NCI-H1092 (cell line): ENCODE results near the gene TCF7.

ENCODE experiments used
- DNase-seq: peaks from one replicate; lab custom pipeline; 2025; lab: John Stamatoyannopoulos, UW

Gene TCF7

DNA sequence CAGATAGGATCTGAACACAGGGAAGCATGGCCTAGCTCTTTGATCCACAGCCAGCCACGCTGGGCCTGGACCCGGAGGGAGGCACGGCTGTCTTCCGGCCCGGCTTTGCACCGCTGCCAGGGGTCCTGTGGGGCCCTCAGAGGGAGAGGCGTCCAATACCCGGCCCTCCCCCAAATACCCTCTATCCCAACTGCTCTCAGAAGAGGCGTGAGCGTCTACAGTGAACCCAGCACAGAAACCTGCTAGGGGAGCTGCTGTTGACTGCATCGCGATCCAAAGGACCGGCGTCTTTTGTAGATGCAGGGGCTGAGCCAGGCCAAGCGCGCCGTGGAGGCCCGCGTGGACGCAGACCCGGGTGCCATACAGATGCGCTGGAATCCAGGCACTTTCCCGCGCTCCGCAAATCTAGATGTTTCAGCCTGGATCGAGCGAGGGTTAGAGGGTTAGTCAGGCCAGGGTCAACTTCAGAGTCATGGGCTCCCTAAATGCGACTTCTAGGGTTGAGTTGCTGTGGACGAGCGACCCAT lies 1.1 kb upstream of the TCF7 start:
- no peak for DNase-seq

DNA sequence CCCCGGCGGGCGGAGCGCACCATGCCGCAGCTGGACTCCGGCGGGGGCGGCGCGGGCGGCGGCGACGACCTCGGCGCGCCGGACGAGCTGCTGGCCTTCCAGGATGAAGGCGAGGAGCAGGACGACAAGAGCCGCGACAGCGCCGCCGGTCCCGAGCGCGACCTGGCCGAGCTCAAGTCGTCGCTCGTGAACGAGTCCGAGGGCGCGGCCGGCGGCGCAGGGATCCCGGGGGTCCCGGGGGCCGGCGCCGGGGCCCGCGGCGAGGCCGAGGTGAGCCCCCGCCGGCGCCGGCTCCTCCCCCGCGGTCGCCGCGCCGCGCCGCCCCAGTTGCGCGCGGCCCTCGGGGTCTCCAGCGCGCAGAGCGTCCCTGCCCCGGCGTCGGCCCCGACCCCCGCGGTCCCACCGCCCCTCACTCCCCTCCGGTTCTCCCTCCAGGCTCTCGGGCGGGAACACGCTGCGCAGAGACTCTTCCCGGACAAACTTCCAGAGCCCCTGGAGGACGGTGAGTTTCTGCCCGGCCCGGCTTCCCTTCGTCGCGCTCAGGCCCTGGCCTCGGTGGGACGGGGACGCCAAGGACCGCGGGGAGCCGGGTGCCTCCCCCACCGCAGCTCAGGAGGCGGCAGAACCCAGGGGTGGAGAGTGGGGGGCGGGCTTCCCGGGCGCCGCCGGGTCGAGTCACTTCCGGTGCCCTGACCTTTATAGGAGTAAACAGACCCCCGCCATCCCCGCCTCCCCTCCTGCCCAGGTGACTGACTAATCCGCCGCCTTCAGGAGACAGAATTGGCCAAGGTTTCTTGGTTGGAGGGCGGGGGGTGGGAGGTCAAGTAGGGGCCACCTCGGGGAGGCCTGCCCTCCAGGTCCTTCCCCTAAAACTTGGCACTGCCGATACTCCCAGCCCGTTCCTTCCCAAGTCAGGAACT lies 665 bp downstream of the TCF7 start:
- DNase-seq, result no peak

DNA sequence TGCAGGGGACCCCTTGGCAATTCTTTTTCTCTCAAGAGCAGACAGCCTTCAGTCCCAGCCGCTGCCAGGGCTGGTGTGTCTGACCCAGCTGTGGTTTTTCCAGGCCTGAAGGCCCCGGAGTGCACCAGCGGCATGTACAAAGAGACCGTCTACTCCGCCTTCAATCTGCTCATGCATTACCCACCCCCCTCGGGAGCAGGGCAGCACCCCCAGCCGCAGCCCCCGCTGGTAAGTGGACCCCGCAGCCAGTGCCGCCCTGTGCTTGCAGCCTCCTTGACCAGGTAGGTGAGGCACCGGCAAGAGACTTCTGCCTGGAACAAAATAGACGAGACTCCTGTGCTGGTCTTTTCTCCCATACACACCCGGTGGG lies 1.3 kb downstream of the TCF7 start:
- no peak for DNase-seq

DNA sequence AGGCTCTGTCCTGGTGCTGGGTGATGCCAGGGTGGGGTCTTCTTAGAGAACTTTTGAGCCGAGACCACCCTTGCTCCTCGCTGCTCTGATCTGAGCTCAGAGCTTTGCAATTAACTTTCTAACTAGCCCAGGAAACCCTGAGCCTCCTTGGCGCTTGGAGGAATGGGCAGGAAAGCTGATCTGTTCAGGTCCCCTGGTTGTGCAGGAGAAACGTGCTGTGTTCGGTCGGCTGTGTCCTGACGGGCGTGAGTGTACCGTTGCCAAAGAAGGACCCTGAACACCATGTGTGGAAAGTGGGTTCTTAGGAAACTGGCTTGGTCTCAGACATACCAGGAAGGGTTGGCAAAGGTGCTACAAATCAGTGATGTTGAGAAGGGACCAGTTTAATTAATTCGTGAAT lies 1.8 kb downstream of the TCF7 start:
- DNase-seq, result no peak

DNA sequence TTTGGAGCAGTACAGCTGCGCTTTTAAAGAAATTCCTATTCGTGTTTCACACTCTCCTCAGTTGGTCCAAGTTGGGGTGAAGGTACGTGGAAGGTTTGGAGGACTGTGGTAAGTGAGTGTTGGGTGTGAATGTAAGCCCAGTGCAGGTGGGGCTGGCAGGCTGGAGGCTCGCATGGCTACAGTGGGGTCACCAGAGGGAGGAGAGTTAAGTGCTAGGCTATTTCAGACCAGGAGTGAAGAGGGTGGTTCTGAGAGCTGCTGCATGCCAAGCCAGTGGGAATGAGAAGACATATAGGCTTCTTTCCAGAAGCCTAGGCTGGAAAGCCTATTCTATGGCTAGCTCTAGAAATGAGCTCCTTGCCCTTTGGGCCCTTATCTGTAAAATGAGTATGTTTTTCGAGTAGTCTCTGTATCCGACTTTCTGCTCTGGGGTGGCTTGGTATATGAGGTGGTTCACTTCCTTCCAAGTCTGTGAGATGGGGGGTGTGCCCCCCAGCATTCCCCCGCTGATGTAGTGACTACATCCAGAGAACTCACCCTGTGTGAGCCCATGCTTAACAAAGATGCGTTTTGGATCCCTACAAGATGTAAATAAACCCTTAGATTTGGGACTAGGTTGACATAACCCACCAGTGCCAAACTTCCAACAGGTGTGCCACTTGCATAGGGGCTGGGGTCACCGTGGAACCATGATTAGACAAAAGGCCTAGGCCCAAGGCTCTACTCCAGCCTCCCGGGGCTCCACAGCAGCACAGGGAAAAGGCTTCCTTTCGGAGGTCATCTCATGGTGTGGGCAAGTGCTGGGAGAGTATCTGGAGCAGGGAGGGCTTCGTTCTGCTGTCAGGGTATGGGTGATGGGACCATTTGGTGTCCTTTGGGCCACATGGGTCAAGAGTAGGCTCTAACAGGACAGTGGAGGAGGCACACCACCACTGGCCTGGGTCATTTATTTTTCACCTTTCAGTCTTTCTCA lies 2.6 kb downstream of the TCF7 start:
- DNase-seq, result no peak

DNA sequence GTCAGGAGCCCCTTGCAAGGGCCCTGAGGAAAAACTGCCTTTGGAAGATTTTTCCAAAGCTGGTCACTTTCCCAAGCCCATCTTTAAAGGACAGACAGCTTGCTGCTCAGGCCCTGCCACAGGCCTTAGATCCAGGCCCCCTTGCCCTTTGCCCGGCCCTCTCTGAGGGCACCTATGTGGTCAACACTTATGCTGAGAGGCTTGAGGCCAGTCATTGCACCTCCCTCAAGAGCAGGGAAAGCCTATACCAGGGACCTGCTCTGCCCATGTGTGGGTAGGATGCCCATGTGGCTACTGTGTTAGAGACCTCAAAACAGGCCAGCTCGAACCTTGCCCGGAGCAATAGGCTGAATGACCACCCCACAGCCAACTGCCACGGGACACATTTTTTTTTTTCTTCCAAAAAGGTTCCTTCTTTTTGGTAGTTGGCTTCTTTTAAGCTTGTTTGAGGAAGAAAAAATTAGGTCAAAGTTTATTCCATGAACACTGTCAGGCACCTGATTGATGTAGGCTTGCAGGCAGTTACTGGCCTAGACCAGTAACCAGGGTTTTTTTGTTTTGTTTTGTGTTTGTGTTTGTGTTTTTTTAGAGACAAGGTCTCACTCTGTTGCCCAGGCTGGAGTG lies 3.8 kb downstream of the TCF7 start:
- DNase-seq, result no peak

DNA sequence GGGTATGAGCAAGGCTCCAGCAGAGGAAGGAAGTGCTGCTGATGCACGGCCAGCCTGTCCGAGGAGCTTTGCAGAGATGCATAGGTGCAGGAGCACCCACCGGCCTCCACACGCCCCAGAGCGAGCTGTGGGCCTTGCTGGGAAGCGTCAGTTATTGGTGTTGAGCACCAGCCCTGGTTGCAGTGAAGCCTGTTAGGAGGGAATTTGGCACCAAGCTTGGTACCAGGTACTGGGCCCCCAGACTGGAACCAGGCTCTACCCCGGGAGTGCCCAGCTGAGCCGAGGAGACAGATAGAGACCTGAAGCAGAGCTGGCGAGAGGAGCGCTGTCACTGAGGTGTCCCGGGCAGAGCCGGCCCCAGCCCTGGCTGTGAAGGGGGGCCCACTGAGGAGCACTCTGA lies 5.2 kb downstream of the TCF7 start:
- no peak for DNase-seq

DNA sequence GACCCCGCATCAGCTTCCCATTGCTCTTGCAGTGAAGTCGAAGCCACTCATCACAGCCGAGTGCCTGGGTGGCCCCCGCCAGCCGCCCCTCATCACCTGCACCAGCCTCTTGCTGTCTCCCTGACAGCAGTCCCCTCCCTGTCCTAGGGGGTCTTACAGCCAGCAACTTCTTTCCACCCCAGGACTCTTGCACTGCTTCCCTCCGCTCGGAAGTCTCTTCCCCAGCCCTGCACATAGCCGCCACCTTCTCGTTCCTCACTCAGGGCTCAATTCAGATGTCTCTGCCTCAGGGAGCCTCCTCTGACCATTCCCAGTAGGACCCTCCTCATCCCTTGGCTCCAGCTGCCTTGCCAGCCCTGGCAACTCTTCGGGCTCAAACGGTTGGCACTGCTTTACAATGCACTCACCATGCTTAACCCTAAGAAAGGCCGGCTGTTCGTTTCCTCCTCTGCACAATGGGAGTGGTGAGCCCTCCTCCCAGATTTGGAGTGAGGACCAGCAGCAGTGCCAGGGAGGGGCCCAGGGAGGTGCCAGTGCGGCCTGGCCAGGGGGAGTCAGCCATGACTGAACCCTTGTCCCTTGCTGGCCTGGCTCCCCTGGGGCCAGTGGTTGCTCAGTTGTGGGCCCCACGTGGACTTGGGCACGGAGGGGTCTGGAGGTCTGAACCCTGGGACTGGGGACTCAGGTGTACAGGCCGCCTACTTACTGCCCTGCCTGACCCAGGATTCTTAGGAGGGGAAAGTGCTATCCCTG lies 6.1 kb downstream of the TCF7 start:
- no peak for DNase-seq

DNA sequence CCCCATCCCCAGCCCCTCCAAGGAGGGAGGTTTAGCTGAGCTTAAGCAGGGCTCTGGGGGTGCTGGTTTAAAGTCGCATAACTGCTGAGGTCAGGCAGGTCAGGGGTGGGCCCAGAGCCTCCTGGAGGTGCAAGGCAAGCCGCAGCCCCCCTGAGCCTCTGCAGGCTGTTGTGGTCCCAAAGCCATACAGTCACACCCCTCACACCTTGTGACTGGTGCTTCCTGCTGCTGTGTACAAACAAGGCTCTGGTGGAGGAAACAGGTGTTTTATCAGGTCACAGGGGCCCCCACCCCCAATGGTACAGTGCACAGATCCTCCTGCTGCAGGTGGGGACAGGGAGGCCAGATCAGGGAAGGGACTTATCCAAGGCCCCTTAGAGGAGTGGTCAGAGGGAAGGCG lies 8.0 kb downstream of the TCF7 start:
- no peak for DNase-seq

DNA sequence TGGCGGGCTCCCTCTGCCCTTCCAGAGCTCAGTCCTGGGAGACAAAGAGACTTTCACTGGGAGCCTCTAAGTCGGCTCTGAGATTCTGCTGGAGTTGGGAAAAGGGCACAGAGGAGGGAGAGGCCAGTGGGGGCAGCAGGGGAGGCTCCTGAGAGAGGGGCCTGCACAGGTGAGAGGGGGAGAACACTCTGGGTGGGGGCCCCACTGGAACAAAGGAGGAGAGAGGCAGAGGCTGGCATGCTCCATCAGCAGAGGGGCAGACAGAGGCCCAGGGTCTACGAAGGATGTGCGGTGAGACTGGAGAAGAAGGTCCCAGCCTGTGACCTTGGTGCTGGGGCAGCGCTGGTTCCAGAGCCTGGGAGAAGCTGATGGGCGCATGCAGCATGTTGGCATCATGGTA lies 8.9 kb downstream of the TCF7 start:
- no peak for DNase-seq

DNA sequence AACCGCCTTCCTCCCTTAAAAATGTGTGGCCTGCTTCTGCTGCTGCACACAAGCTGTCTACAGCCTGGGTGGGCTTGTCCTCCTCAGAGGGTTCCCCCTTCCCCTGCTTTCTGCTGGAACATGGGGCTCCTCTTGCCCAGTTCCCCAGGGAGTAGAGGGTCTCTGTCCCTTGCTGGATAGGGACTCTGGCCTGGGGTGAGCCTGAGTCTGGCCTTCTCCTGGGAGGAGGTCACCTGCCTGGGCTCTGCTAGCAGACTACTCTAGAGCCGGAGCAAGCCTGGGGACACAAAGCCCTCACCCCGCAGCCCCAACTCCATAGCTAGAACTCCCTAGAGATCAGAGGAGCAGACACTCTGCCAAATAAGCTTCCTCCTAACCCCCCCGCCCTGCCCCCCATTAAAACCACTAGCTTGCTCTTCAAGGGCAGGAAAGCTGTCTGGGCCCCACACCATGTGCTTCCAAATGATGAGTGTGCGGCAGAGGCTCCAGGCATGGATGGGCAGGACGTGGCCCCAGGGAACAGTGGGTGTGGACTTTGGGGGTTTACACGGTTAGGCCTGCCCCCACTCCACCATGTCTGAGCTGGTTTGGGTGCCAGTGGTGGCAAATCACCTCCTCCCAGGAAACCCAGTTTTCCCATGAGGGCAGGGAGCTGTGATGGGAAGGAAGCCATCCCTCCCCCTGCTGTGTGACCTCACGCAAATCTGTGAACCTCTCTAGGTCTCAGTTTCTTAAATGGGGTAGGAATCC lies 10.0 kb downstream of the TCF7 start:
- no peak for DNase-seq

DNA sequence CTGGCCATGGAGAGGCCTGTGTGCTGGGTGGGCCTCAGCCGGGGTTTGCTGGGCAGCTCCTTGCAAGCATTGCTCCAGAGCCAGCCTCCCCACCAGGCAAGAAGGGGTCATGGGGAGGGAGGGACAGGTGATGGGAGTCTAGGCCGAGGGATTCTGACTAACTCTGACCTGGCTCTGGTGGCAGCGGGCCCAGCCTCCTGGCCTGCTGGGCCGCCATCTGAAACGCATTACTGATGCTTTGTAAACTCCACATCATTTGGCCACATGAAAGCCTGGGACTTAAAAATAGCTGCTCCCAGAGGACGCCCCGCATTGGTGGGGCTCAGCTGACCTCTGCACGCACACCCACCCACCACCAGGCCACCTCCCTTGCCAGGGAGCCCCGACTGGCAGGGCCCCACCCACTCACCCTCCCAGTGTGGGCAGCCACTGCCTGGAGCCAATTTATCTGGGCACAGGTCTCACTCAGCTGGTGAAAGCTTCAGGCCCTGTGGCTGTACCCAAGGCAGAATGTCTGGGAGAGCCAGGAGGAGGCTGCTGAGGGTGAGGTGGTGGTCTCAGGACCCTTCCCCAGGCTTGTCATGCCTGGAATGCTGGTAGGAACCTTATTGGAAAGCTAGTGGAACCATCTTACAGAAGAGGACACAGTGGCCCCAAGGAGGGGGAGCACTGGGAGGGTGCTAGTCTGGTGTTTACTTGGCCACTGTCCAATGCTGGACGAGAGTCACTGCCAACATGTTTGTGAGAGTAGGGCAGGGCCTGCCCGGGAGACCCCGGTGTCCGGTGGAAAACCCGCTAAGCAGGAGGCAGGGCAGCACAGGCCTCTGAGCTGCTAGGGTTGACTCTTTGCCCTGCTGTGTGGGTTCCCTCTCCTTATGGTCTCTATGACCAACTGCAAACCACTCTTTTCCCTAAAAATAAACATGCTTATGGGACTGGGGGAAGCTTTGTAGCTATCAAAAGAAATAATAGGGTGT lies 10.8 kb downstream of the TCF7 start:
- DNase-seq, result no peak

DNA sequence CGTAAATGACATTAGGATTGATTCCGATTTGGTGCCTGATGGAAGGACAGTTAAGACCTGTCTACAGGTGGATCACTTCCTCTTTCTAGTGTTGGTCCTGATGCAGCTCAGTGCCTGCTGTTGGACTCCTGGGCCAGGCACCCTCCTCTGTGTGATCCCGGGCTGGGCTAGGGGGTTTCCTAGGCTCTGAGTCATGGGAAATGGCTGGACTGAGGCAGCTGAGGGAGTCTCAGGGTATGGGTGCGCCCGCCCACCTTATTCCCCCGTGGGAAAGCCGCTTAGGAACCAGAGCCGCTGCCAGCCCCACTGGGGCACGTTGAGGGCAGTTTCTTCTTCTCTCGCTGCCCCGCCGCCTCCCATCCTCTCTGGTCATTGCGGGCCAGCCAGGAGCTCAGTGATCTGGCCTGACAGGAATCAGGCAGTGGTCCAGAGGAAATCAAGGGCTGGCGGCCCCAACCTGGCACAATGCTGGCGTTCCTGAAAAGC lies 12.9 kb downstream of the TCF7 start:
- no peak for DNase-seq

DNA sequence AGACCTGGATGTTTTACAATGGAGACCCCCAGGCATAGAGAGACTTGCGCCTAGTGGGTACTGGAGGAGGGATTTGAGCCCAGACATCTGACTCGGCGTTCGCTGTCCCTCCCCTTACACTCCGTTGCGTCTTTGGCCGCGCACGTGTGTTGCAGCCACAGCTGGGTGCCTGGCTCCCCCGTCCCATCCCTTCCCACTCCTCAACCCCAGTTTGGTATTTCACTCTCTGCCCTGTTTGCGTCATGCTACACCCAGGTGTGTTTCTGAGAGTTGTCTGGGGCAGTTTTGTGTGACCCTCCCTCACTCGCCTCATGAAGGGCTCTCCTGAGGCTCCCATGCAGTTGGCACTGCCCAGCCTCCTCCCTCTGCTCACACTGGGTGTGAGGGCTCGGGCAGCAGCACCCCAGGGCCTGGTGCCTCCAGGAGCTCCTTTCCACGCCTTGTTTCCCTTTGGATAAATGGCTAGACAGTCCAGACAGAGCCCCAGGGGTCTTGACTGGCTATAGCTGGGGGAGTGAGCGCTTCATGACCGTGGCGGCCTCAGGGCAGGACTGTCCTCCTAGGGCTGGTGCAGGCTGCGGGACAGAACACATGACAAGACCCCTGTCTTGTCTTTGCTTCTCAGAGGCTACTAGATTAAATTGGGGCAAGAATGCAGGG lies 13.6 kb downstream of the TCF7 start:
- no peak for DNase-seq

DNA sequence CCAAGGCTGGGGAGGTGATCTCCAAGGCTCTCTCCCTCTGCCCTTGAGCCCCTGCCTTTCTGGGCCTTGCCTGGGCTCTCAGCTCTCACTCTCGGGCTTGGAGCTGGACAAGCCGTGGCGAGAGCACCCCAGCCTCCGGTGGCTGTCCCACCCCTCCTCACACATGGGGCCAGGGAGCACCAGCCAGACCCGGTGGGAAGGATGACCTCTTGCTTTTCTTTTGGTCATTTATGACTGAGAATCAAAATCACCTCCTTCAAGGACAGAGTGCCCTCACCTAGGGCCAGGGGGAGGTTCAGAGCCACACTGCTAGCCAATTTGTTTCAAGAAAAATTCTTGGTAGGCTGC lies 14.1 kb downstream of the TCF7 start:
- DNase-seq, result no peak

DNA sequence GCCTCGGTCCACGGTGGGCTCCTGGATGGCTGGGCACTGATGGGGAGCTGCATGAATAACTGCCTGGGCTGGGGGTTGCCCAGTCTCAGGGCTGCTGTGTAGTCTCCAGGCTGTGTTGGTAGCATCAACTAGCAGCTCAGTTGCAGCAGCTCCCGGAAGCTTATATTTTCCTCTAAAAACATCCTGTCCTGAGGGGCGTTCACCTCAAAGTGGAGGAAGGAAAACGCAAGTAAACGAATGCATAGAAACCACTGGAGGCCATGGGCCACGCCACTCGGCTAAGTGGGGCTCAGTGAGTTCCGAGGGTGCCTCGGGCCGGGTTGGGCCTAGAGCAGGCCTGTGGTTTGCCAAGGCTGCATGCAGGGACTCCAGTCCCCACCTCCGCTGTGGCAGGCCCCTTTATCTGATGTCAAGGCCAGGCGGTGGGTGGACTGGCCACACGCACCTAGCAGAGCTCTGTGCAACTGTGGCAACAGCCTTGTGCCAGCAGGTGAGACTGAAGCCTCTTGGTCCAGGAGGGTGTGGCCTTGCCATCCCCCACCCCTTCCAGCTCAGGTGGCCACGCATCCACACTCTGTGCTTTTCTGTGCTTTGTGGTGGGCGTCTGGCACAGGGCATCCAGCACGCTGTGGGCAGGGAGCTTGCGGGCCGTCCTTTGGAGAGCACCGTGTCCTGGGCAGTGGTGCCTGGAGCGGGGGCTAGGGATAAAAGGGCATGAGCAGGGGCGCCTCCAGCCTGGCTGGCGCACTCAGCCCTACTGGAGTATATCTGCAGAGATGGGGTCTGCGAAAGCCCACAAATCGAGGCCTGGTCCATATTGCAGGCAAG lies 15.1 kb downstream of the TCF7 start:
- DNase-seq, result no peak

DNA sequence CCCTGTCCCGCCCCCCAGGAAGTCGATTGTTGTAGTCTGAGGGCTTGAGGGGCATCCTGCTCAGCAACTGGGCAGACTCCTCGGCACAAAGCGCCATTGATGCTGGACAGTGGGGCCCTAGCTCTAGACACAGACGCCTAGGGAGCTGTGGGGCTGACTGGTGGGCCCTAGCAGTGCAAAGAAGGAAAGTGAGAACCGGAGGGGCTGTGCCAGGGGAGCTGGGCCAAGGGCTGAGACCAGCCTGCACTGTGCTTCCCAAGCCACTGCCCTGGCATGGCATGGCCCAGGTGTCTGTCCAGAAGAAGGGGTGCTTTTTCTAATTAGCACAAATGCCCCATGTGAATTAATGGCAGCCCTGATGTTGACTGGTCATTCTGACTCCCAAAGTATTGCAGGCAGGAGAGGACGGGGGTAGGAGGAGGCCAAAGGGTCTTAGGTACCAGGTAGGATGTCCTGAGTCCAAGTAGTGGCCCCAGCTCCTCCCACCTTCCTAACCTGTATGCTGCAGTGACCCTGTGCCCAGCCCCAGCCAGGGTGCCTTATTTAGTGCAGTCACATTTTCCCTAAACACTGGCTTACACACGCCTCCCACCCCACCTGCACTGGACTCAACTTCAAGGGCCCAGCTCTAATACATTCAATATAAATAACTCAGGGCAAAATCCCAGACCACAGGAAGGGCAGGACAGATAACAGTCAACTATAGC lies 15.9 kb downstream of the TCF7 start:
- DNase-seq, result no peak
